Astrocyte of the spinal cord (primary cell): Measurements from ENCODE around the gene UBN1.

Source experiments
- DNase-seq: peaks from one replicate; pipeline ENCODE4 v3.0.0; 2011; ENCODE audit warnings: low read depth, low spot score
- H3K4me3 ChIP-seq: 2 replicates; pipeline ENCODE4 v1.5.1; 2011; ENCODE audit warnings: low read depth, mild to moderate bottlenecking, low read length, moderate library complexity
- in situ Hi-C: cut with HindIII; loops from 2 replicates; pipeline ENCODE4 v1.10.0; 2017; ENCODE audit warnings: low sequenced_read_pairs
- TF ChIP-seq, protein P1 (sequence below): IDR thresholded peaks from 2 replicates; pipeline ENCODE4 v1.5.1; 2012; ENCODE audit warnings: low read depth, mild to moderate bottlenecking, low read length, inconsistent platforms

UBN1 gene

DNA sequence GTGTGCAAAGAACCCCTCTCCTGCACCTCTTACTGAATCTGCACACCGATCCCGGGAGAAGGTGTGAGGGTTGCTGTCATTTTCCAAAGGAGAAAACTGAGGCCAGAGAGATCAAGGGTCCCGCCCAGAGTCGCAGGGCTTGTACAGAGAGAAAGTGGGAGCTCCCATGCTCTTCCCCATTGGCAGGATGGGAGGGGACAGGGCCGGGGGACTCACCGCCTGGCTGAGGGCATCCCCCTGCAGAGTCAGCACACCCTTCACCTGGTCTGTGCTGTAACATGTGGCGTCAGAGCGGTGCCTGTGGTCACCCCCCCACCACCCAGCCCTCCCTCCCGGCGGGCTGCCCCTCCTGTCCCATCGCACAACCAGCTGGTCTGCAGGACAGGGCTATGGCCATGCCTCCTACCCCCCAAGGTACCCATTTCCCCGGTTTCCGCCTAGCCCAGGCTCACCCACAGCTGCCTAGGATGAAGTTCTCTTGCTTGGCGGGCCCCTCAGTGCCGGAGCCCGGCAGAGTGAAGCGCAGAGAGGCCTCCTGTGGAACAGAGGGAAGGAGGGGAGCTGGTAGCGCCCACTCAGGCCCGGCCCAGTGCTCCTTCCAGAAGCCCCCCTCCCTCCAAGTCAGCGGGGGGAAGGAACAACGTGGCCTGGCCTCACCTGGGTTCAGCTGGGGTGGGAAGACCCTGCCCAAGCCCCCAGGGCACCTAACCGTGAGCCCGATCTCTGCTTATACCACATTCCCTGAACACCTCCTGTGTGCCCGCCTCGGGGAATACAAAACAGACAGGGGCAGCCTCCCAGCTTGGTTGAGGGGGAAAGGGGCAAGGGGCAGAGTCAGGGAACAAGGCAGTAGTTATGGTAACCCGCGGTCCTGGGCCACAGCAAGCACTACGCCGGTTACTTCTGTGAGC is 46.0 kb upstream of the UBN1 start:
- TF ChIP-seq, protein P1, sequence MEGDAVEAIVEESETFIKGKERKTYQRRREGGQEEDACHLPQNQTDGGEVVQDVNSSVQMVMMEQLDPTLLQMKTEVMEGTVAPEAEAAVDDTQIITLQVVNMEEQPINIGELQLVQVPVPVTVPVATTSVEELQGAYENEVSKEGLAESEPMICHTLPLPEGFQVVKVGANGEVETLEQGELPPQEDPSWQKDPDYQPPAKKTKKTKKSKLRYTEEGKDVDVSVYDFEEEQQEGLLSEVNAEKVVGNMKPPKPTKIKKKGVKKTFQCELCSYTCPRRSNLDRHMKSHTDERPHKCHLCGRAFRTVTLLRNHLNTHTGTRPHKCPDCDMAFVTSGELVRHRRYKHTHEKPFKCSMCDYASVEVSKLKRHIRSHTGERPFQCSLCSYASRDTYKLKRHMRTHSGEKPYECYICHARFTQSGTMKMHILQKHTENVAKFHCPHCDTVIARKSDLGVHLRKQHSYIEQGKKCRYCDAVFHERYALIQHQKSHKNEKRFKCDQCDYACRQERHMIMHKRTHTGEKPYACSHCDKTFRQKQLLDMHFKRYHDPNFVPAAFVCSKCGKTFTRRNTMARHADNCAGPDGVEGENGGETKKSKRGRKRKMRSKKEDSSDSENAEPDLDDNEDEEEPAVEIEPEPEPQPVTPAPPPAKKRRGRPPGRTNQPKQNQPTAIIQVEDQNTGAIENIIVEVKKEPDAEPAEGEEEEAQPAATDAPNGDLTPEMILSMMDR = no peak
- peak overlapping the region; percentile 63 for H3K4me3 ChIP-seq
- in situ Hi-C loops = no loop called here
- DNase-seq = no peak

DNA sequence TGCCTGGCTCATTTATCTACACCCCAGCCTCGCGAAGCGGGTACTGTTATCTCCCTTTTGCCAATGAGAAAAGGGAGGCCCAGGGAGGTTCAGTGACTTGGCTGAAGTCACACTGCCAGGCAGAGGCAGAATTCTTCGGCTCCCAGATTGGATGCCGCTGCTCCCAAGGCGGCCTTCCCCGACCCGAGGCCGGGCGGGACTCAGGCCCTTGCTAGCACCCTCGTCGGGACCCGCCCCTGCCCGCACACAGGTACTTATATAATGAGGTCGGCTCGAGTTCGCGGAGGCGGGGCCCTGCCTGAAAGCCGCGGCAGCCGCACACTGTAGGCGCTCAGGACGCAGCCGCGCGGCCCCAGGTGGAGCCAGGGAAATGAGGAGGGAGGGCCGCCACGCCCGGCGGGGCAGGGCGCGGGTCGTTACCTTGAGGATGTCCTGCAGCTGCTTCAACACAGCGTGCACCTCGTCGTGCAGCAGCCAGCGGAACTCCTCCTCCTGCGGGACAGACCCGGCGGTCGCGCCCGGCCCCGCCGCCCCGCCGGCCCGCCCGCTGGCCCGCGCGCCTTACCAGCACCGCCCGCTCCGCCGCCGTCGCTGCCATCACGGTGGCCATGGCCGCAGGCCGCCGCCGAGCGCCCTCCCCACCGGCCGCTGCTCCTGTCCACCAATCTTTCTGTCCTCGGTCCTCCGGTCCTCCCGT is 45.2 kb upstream of the UBN1 start, which contains the start of gene ROGDI:
Gene ROGDI (minus strand): TSS at position 672 of the 697 bp plus-strand sequence. CDS start 62 bp downstream, at position 610.
- TF ChIP-seq, protein P1 = no peak
- H3K4me3 ChIP-seq = peak within 1 kb of the TSS; percentile 63
- DNase-seq = peak; percentile 35
- in situ Hi-C loops = no loop called here

DNA sequence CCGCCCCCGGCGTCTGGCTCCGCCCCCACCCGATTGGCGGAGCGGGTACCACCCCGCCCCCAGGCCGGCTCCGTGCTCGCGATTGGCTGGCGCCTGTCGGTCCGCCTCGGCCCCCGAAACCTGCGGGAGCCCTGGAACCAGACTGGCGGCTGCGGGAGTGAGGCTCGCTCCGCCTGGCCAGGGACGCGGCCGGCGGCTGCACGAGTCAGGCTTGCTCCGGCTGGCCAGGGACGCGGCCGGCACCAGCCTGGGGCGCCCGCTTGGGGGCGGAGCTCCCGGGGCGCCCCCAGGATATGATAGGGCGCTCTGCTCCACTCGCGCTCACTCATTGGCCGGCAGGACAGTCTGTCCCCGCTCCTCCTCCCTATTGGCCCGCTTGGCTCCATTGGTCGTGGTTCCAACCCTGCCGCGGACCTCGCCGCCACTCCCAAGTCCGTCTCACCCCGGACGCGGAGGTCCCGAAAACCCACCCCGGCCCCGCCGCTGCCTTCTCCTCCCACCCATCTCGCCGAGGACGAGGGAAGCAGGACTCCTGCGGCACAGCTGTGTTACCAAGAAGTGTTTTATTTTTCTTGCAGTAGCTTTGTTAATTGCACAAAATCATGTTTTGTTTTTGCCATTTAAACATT is 44.5 kb upstream of the UBN1 start:
- TF ChIP-seq, protein P1 = no peak
- in situ Hi-C loops = no loop called here

DNA sequence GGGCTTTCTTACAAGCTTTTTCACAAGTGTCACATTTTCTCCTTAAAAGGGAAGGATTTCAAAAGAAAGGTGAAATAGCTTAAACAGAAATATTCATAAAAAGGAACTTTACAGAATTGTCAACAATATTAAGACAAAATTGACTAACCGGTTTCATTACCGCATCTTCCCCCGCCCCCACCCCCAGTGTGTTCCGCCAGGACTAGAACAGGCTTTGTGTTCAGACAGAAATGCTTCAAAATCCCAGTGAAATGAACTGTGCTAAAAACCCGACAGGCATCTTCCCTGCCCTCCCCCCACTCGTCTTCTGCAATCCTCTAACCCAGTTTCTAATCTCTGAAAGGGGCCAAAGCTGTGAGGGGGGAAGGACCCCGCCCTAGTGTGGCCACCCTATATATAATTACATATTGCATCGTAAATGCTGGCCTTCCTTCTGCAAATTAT is 43.9 kb upstream of the UBN1 start:
- no peak for DNase-seq
- in situ Hi-C loops = no loop called here
- peak overlapping the region; percentile 63 for H3K4me3 ChIP-seq
- TF ChIP-seq, protein P1 = no peak

More for the DNA sequence above, 44.5 kb upstream of the UBN1 start:
- H3K4me3 ChIP-seq = peak overlapping the region; percentile 63
- peak; percentile 92 for DNase-seq

DNA sequence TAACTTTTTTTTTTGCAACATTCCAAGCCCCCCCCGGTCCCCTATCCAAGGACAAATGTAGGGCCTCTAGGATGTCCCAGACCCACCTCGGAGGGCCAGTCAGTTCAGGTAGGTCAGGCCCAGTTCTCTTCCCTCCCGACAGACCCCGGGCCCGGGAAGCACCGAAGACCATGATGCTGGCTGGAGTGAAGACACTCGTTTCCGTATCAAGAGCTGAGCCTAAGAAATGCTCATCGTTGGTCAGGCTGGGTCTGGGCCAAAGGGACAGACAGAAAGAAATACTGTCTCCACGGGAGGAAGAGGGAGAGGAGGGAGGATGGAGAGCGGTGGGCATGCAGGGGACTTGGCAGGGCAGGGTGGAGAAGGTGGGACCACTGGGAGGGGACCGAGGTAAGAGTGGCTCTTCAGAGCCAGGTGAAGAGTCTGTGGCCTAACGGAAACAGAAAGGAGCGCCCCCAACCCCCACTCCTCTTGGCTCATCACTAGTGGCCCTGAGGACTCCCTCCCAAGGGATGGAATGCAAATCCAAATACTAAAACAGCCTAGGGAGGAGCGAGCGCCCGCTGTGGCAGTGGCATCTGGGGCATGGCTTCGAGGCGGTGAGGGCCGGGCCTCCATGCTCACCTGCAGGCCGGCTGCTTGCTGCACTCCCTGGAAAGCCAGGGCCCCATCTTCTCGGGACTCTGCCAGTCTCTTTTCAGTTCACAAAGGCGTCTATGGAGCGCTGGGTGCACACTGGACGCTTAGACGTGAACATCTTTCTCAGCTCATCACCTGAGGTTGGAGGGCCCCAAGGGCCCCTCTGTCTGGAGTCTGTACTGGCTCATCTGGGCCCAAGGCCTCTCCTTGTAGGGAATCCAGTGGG is 43.2 kb upstream of the UBN1 start:
- no peak overlapping the region for H3K4me3 ChIP-seq
- in situ Hi-C loops = no loop called here
- TF ChIP-seq, protein P1 = no peak
- DNase-seq = no peak
